RWPE1 (cell line): ENCODE measurements around the gene GPR132.

Source experiments
- CTCF ChIA-PET: fragments of 350-600 bp; sonication (Branson Sonifier 250); formaldehyde crosslinking; extraction: SDS; loops from one replicate; lab custom pipeline; 2021; lab: Yijun Ruan, JAX
- POLR2A ChIA-PET: fragments of 400-600 bp; formaldehyde crosslinking; extraction: SDS; loops from one replicate; lab custom pipeline; 2020; ENCODE audit warnings: antibody characterized with exemption; ENCODE audit not compliant: low non-redundant PET; lab: Yijun Ruan, JAX
- DNase-seq: peaks from one replicate; pipeline ENCODE4 v3.0.0; 2012; ENCODE audit warnings: low spot score
- H3K27ac ChIP-seq: fragments of 450-650 bp; 2 replicates; pipeline ENCODE4 v1.5.1; 2017
- TF ChIP-seq, protein P1 (sequence below): fragments of 450-650 bp; conservative IDR thresholded peaks from 2 replicates; pipeline ENCODE4 v1.5.1; 2017; ENCODE audit warnings: low read depth, mild to moderate bottlenecking

GPR132 gene

DNA sequence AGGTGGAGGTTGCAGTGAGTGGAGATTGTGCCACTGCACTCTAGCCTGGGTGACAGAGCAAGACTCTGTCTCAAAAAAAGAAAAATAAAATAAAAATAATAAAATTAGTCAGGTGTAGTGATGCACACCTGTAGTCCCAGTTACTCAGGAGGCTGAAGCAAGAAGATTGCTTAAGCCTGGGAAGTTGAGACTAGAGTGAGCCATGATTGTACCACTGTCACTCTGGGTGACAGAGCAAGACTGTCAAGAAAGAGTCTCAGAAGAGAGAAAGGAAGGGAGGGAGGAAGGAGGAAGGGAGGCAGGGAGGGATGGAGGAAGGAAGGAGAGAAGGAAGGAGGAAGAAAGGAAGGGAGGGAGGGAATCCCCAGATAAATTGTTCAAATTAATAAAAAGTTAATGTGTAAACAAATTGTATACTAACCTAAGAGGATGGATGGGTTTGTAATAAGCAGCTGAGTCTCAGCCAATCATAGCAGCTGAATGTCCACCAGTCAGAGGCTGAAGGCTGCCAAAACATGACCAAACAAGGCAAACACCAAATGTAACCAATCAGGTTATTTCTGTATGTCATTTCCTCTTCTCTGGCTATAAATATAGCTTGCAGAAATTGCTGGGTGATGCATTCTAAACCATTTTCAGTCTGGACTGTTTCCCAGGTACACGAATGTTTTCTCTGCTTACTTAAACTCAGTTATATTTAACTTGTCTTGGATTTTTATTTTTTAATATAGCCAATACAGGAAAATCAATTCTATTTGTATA, 38.2 kb downstream of the GPR132 start:
- TF ChIP-seq, protein P1, sequence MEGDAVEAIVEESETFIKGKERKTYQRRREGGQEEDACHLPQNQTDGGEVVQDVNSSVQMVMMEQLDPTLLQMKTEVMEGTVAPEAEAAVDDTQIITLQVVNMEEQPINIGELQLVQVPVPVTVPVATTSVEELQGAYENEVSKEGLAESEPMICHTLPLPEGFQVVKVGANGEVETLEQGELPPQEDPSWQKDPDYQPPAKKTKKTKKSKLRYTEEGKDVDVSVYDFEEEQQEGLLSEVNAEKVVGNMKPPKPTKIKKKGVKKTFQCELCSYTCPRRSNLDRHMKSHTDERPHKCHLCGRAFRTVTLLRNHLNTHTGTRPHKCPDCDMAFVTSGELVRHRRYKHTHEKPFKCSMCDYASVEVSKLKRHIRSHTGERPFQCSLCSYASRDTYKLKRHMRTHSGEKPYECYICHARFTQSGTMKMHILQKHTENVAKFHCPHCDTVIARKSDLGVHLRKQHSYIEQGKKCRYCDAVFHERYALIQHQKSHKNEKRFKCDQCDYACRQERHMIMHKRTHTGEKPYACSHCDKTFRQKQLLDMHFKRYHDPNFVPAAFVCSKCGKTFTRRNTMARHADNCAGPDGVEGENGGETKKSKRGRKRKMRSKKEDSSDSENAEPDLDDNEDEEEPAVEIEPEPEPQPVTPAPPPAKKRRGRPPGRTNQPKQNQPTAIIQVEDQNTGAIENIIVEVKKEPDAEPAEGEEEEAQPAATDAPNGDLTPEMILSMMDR = no peak
- ChIA-PET CTCF (no interaction called here), POLR2A (no interaction called here)
- H3K27ac ChIP-seq = peak overlapping the region; percentile 99
- peak; percentile 56 for DNase-seq

DNA sequence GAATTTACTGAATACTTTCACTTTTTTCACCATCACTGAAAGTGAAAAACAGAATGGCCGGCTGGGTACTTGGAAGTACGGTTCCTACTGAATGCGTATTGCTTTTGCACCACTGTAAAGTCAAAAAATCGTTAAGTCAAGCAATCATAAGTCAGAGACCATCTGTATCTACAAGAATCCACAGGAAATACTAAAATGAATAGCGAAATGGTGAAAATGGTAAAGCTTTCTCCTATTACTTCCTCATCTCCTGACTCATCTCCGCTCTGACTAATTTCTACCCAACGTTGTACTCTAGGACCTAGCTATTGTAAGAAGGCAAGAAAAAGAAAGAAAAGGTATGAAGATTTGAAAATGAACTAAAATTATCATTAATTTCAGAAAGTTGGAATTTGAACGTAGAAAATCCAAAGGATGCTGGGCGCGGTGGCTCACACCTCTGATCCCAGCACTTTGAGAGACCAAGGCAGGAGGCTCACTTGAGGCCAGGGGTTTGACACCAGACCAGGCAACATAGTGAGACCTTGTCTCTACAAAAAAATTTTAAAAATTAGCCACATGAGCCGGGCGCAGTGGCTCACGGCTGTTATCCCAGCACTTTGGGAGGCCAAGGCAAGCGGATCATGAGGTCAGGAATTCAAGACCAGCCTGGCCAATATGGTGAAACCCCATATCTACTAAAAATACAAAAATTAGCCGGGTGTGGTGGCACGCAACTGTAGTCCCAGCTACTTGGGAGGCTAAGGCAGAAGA, 39.0 kb downstream of the GPR132 start:
- DNase-seq = peak; percentile 71
- TF ChIP-seq, protein P1 = no peak
- POLR2A ChIA-PET = no interaction called here
- CTCF ChIA-PET = interaction anchor here (0.6 to 0.7 kb wide), 2 partner anchors 255 to 1508 kb away, joined by 5 to 6 read pairs; no protein-coding TSS in a partner anchor
- peak overlapping the region; percentile 99 for H3K27ac ChIP-seq

DNA sequence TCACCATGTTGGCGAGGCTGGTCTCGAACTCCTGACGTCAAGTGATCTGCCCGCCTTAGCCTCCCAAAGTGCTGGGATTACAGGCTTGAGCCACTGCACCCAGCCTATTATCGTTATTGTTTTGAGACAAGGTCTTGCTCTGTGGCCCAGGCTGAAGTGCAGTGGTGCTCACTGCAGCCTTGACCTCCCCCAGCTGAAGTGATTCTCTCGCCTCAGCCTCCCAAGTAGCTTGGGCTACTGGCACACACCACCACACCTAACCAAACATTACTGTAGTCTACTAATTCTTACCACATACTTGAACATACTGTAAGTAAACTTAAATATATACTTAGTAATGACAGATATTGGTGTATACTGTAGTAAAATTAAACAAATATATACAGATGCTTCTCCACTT, 39.8 kb downstream of the GPR132 start:
- no peak for DNase-seq
- H3K27ac ChIP-seq = peak overlapping the region; percentile 99
- POLR2A ChIA-PET = interaction anchor here (0.6 kb wide), 1 partner anchor 88 kb away, joined by 3 read pairs; no protein-coding TSS in a partner anchor
- CTCF ChIA-PET = no interaction called here
- TF ChIP-seq, protein P1 = no peak

DNA sequence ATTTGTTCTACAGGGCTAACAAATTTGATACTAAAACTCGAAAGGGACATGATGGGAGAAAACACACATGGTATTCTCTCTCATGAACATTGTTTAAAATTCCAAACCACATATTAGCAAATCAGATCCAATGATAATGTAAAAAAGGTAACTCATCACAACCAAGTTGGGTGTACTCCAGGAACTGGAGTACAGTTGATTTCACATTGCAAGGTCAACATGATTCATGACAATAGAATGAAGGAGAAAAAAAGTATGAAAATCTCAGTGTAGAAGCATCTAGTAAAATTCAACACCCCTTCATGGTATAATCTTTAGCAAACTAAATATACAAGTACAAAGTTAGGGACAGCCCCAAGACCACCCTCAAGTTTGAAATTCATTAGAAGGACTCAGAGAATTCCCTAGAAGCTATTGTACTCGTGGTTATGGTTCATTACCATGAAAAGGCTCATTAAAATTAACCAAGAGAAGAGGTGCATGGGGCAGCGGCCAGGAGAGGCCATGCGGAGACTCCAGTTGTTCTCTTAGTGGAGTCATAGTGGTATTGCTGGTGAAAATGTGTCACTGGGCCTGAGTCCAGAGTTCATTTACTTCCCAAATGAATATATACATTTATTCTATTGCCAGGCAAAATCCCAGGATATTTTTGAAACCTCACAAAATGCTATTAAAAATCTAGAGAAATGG, 41.3 kb downstream of the GPR132 start:
- ChIA-PET POLR2A (no interaction called here), CTCF (no interaction called here)
- peak overlapping the region; percentile 99 for H3K27ac ChIP-seq
- TF ChIP-seq, protein P1 = no peak
- peak; percentile 57 for DNase-seq

DNA sequence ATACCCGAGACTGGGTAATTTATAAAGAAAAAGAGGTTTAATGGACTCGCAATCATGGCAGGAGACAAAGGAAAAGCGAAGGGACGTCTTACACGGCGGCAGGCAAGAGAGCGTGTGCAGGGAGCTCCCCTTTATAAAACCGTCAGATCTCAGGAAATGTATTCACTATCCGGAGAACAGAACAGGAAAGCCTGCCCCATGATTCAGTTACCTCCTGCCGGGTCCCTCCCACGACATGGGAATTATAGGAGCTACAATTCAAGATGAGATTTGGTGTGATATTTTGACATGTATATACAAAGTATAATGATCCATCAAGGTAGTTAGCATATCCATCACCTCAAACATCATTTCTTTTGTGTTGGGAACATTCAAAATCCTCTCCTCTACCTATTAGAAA, 42.1 kb downstream of the GPR132 start:
- H3K27ac ChIP-seq = peak overlapping the region; percentile 94
- TF ChIP-seq, protein P1 = no peak
- ChIA-PET POLR2A (no interaction called here), CTCF (interaction anchor here (0.6 kb wide), 1 partner anchor 30 kb away, joined by 3 read pairs; no protein-coding TSS in a partner anchor)
- DNase-seq = no peak

DNA sequence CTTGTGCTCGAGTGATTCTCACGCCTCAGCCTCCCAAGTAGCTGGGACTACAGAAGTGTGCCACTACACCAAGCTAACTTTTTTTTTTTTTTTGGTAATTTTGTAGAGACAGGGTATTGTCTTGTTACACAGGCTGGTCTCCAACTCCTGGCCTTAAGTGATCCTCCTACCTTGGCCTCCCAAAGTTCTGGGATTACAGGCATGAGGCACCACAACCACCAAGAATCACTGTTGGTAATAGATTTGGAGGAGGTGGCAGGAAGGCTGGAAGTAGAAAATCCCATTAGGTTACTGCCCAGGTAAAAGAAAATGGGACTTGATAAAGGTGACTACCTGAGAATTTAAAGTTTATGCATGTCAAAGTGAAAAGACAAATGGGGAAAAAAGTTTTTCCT, 43.0 kb downstream of the GPR132 start:
- H3K27ac ChIP-seq = peak overlapping the region; percentile 94
- TF ChIP-seq, protein P1 = no peak
- ChIA-PET POLR2A (interaction anchor here (0.6 kb wide), 1 partner anchor 279 kb away, joined by 4 read pairs; no protein-coding TSS in a partner anchor), CTCF (interaction anchor here (0.6 kb wide), 3 partner anchors 47 to 1461 kb away, joined by 3 read pairs; no protein-coding TSS in a partner anchor)
- no peak for DNase-seq
